ENCODE data around the gene CARD9. TPM values are rescaled to one million over a fixed set of nuclear protein-coding genes. Genes with fewer than 3 reads are reported as not detected.

The CARD9 gene
- total RNA-seq, 2 experiments from 2014 or later = 0.12 to 0.22 TPM

- no peak for DNase-seq
- H3K27me3 Mint-ChIP-seq (ENCODE audit: low read depth) = no peaks in the 10 kb centered on the region
- intact Hi-C loops (cut with micrococcal nuclease) = no loop called here
- no peaks in the 10 kb centered on the region for H3K36me3 Mint-ChIP-seq (ENCODE audit: low read depth)
- CTCF ChIA-PET = no interaction called here
- H3K4me1 Mint-ChIP-seq (ENCODE audit: low read depth) = no peaks in the 10 kb centered on the region
- no peak overlapping the region for H3K27ac Mint-ChIP-seq
- H3K4me3 Mint-ChIP-seq = no peak overlapping the region
- H3K9me3 Mint-ChIP-seq = no peaks in the 10 kb centered on the region
Measured at GRCh38 chr9:136349546-136349945, 23.9 kb downstream of the CARD9 start.

- intact Hi-C loops (cut with micrococcal nuclease) = no loop called here
- H3K27ac Mint-ChIP-seq = no peak overlapping the region
- H3K27me3 Mint-ChIP-seq (ENCODE audit: low read depth) = no peaks in the 10 kb centered on the region
- no peaks in the 10 kb centered on the region for H3K9me3 Mint-ChIP-seq
- CTCF ChIA-PET = no interaction called here
- no peak overlapping the region for H3K4me3 Mint-ChIP-seq
- H3K36me3 Mint-ChIP-seq (ENCODE audit: low read depth) = no peaks in the 10 kb centered on the region
- DNase-seq = no peak
- H3K4me1 Mint-ChIP-seq (ENCODE audit: low read depth) = no peaks in the 10 kb centered on the region
Measured at GRCh38 chr9:136348691-136349090, 24.8 kb downstream of the CARD9 start.

- CTCF ChIA-PET = no interaction called here
- Mint-ChIP-seq H3K4me1 (ENCODE audit: low read depth) (no peaks in the 10 kb centered on the region), H3K9me3 (no peaks in the 10 kb centered on the region), H3K27me3 (ENCODE audit: low read depth) (no peaks in the 10 kb centered on the region), H3K4me3 (no peak overlapping the region), H3K36me3 (ENCODE audit: low read depth) (no peaks in the 10 kb centered on the region), H3K27ac (no peak overlapping the region)
- DNase-seq = no peak
- intact Hi-C loops (cut with micrococcal nuclease) = no loop called here
Measured at GRCh38 chr9:136347472-136348256, 25.8 kb downstream of the CARD9 start.

- Mint-ChIP-seq H3K27me3 (ENCODE audit: low read depth) (no peaks in the 10 kb centered on the region), H3K27ac (no peak overlapping the region), H3K4me1 (ENCODE audit: low read depth) (no peaks in the 10 kb centered on the region), H3K9me3 (no peaks in the 10 kb centered on the region), H3K36me3 (ENCODE audit: low read depth) (no peaks in the 10 kb centered on the region), H3K4me3 (no peak overlapping the region)
- CTCF ChIA-PET = no interaction called here
- intact Hi-C loops (cut with micrococcal nuclease) = no loop called here
- no peak for DNase-seq
Measured at GRCh38 chr9:136346927-136347465, 26.5 kb downstream of the CARD9 start.

- no peaks in the 10 kb centered on the region for H3K36me3 Mint-ChIP-seq (ENCODE audit: low read depth)
- no peaks in the 10 kb centered on the region for H3K4me1 Mint-ChIP-seq (ENCODE audit: low read depth)
- intact Hi-C loops (cut with micrococcal nuclease) = no loop called here
- H3K27ac Mint-ChIP-seq = no peak overlapping the region
- DNase-seq = no peak
- H3K27me3 Mint-ChIP-seq (ENCODE audit: low read depth) = no peaks in the 10 kb centered on the region
- H3K9me3 Mint-ChIP-seq = no peaks in the 10 kb centered on the region
- CTCF ChIA-PET = no interaction called here
- no peak overlapping the region for H3K4me3 Mint-ChIP-seq
Measured at GRCh38 chr9:136346157-136346481, 27.4 kb downstream of the CARD9 start.

GRCh38 chr9:136345281-136346156, 27.9 kb downstream of the CARD9 start:
- DNase-seq = no peak
- intact Hi-C loops (cut with micrococcal nuclease) = no loop called here
- no peaks in the 10 kb centered on the region for H3K4me1 Mint-ChIP-seq (ENCODE audit: low read depth)
- no peak overlapping the region for H3K27ac Mint-ChIP-seq
- H3K36me3 Mint-ChIP-seq (ENCODE audit: low read depth) = no peaks in the 10 kb centered on the region
- H3K9me3 Mint-ChIP-seq = no peaks in the 10 kb centered on the region
- CTCF ChIA-PET = interaction anchor here (1.7 kb wide), 1 partner anchor 17 kb away, joined by 3 read pairs; no protein-coding TSS in a partner anchor
- no peaks in the 10 kb centered on the region for H3K27me3 Mint-ChIP-seq (ENCODE audit: low read depth)
- no peak overlapping the region for H3K4me3 Mint-ChIP-seq

- DNase-seq = no peak
- no peak overlapping the region for H3K27ac Mint-ChIP-seq
- CTCF ChIA-PET = interaction anchor here (1.7 kb wide), 1 partner anchor 18 kb away, joined by 3 read pairs; no protein-coding TSS in a partner anchor
- H3K27me3 Mint-ChIP-seq (ENCODE audit: low read depth) = no peaks in the 10 kb centered on the region
- intact Hi-C loops (cut with micrococcal nuclease) = no loop called here
- H3K9me3 Mint-ChIP-seq = no peaks in the 10 kb centered on the region
- no peaks in the 10 kb centered on the region for H3K4me1 Mint-ChIP-seq (ENCODE audit: low read depth)
- no peaks in the 10 kb centered on the region for H3K36me3 Mint-ChIP-seq (ENCODE audit: low read depth)
- no peak overlapping the region for H3K4me3 Mint-ChIP-seq
Measured at GRCh38 chr9:136344544-136345280, 28.8 kb downstream of the CARD9 start.

GRCh38 chr9:136343884-136344269, 29.6 kb downstream of the CARD9 start:
- Mint-ChIP-seq H3K4me1 (ENCODE audit: low read depth) (no peaks in the 10 kb centered on the region), H3K27me3 (ENCODE audit: low read depth) (no peaks in the 10 kb centered on the region), H3K4me3 (no peak overlapping the region), H3K27ac (no peak overlapping the region), H3K36me3 (ENCODE audit: low read depth) (no peaks in the 10 kb centered on the region), H3K9me3 (no peaks in the 10 kb centered on the region)
- intact Hi-C loops (cut with micrococcal nuclease) = no loop called here
- CTCF ChIA-PET = interaction anchor here (1.7 kb wide), 1 partner anchor 19 kb away, joined by 3 read pairs; no protein-coding TSS in a partner anchor
- DNase-seq = no peak

GRCh38 chr9:136343121-136343883, 30.2 kb downstream of the CARD9 start:
- CTCF ChIA-PET = no interaction called here
- Mint-ChIP-seq H3K4me1 (ENCODE audit: low read depth) (no peaks in the 10 kb centered on the region), H3K4me3 (no peak overlapping the region), H3K27ac (no peak overlapping the region), H3K9me3 (no peaks in the 10 kb centered on the region), H3K36me3 (ENCODE audit: low read depth) (no peaks in the 10 kb centered on the region), H3K27me3 (ENCODE audit: low read depth) (no peaks in the 10 kb centered on the region)
- DNase-seq = no peak
- intact Hi-C loops (cut with micrococcal nuclease) = no loop called here

- DNase-seq = peak; percentile 49
- H3K4me1 Mint-ChIP-seq (ENCODE audit: low read depth) = no peaks in the 10 kb centered on the region
- intact Hi-C loops (cut with micrococcal nuclease) = no loop called here
- no peak overlapping the region for H3K4me3 Mint-ChIP-seq
- CTCF ChIA-PET = no interaction called here
- no peaks in the 10 kb centered on the region for H3K36me3 Mint-ChIP-seq (ENCODE audit: low read depth)
- no peaks in the 10 kb centered on the region for H3K9me3 Mint-ChIP-seq
- no peaks in the 10 kb centered on the region for H3K27me3 Mint-ChIP-seq (ENCODE audit: low read depth)
- no peak overlapping the region for H3K27ac Mint-ChIP-seq
Measured at GRCh38 chr9:136342181-136343120, 31.0 kb downstream of the CARD9 start.

- no peak overlapping the region for H3K27ac Mint-ChIP-seq
Measured at GRCh38 chr9:136341769-136342168, 31.7 kb downstream of the CARD9 start.

More at GRCh38 chr9:136341769-136342168, 31.7 kb downstream of the CARD9 start:
- H3K36me3 Mint-ChIP-seq (ENCODE audit: low read depth) = no peaks in the 10 kb centered on the region
- CTCF ChIA-PET = no interaction called here
- DNase-seq = no peak
- intact Hi-C loops (cut with micrococcal nuclease) = no loop called here
- H3K27me3 Mint-ChIP-seq (ENCODE audit: low read depth) = no peaks in the 10 kb centered on the region
- H3K4me3 Mint-ChIP-seq = no peak overlapping the region
- H3K9me3 Mint-ChIP-seq = no peaks in the 10 kb centered on the region
- no peaks in the 10 kb centered on the region for H3K4me1 Mint-ChIP-seq (ENCODE audit: low read depth)

Data from activated naive CD4-positive, alpha-beta T cell treated with anti-CD3 and anti-CD28 coated beads for 36 hours (primary cell).